Nephron (organoid): ENCODE data around the gene PELI2.

ENCODE experiments used
- H3K27ac Mint-ChIP-seq, 3 experiments: 2 replicates each; pipeline ENCODE4 v1.8.0; 2020; ENCODE audit warnings: mixed read lengths in 3 of 3, mild to moderate bottlenecking in 2 of 3, moderate library complexity in 1 of 3
- H3K27me3 Mint-ChIP-seq: 2 replicates; pipeline ENCODE4 v1.8.0; 2021; ENCODE audit warnings: low read depth, mild to moderate bottlenecking, moderate library complexity, mixed read lengths
- H3K36me3 Mint-ChIP-seq: 2 replicates; pipeline ENCODE4 v1.8.0; 2020; ENCODE audit warnings: low read depth, mixed read lengths
- H3K4me1 Mint-ChIP-seq: 2 replicates; pipeline ENCODE4 v1.8.0; 2020; ENCODE audit warnings: mixed read lengths
- H3K4me3 Mint-ChIP-seq, 3 experiments: 2 replicates each; pipeline ENCODE4 v1.8.0; 2020; ENCODE audit warnings: mild to moderate bottlenecking in 3 of 3, mixed read lengths in 3 of 3, moderate library complexity in 2 of 3
- H3K9me3 Mint-ChIP-seq: 2 replicates; pipeline ENCODE4 v1.8.0; 2020; ENCODE audit warnings: mixed read lengths
- TF ChIP-seq, protein P1 (sequence below), 3 experiments: fragments of 200-600 bp; sonication (generic); IDR thresholded peaks; one replicate each; pipeline ENCODE4 v1.5.0; 2021; ENCODE audit warnings: antibody characterized with exemption in 3 of 3; ENCODE audit not compliant: unreplicated experiment in 3 of 3

PELI2 gene

DNA sequence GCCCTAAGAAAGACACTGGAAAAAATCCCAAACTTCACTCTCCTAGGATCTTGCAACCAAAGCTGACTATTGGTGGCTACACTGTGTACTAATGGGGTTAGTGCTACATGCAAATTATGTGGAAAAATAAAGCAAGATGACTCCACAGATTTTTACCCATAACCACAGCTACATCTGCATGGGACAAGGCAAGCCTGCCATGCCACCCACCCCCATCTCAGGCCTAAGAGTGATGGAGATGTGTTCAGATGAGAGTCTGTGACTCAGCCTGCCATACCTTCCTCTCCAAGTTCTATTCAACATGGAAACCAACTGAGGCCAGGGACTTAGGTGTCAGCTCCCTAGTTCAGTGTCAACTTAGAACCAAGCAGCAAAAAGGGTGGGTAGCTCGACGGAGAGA, 206.2 kb downstream of the PELI2 start:
- TF ChIP-seq, protein P1, sequence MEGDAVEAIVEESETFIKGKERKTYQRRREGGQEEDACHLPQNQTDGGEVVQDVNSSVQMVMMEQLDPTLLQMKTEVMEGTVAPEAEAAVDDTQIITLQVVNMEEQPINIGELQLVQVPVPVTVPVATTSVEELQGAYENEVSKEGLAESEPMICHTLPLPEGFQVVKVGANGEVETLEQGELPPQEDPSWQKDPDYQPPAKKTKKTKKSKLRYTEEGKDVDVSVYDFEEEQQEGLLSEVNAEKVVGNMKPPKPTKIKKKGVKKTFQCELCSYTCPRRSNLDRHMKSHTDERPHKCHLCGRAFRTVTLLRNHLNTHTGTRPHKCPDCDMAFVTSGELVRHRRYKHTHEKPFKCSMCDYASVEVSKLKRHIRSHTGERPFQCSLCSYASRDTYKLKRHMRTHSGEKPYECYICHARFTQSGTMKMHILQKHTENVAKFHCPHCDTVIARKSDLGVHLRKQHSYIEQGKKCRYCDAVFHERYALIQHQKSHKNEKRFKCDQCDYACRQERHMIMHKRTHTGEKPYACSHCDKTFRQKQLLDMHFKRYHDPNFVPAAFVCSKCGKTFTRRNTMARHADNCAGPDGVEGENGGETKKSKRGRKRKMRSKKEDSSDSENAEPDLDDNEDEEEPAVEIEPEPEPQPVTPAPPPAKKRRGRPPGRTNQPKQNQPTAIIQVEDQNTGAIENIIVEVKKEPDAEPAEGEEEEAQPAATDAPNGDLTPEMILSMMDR (IDR thresholded peaks at IDR 0.05; ENCODE audit: unreplicated experiment in 3 of 3), result no peak
- no peaks in the 10 kb centered on the region for H3K4me1 Mint-ChIP-seq
- no peaks in the 10 kb centered on the region for H3K9me3 Mint-ChIP-seq
- no peaks in the 10 kb centered on the region for H3K36me3 Mint-ChIP-seq
- H3K27ac Mint-ChIP-seq, result no peak overlapping the region
- H3K4me3 Mint-ChIP-seq, result no peak overlapping the region
- H3K27me3 Mint-ChIP-seq, result peaks cover 14% of the 10 kb centered on the region

DNA sequence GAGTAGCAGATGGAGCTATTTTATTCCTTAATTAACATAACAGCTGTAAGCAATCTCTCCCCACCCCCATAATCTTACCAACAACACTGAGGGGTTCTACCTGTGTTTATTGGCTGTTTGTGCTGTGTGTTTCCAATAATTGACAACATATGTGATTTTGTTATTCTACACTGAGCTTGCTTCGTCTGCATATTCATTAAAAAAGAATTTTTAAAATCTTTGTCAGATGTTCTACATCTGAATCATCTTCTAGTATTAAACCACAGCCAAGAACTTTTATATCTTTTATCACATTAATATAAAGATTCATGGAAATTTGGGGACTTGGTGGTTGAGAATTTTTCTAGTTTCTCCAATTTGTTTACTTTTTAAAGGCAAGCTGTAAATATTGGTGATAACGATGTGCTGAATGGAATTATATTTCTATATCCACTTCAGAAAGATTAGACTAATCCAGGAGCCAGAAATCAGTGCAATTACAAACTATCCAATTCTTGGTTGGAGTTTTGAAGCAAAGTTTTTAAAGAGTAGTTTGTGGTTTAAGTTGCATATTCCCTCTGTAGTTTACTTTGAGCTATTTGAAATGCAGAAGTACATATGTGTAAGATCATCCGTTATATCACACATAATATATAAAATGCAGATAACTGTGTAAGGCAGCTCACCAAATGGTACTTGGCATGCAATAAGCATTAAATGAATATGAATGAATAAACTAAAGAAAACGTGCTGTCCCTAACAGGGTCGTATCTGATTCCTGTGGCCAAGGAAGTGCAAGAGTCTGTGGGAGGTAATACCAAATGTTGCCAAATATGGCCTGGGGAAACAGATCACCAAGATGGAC, 206.9 kb downstream of the PELI2 start:
- H3K4me3 Mint-ChIP-seq, result no peak overlapping the region
- no peak overlapping the region for H3K27ac Mint-ChIP-seq
- no peaks in the 10 kb centered on the region for H3K4me1 Mint-ChIP-seq
- H3K27me3 Mint-ChIP-seq, result peaks cover 14% of the 10 kb centered on the region
- no peaks in the 10 kb centered on the region for H3K9me3 Mint-ChIP-seq
- no peaks in the 10 kb centered on the region for H3K36me3 Mint-ChIP-seq
- TF ChIP-seq, protein P1 (IDR thresholded peaks at IDR 0.05; ENCODE audit: unreplicated experiment in 3 of 3), result no peak

DNA sequence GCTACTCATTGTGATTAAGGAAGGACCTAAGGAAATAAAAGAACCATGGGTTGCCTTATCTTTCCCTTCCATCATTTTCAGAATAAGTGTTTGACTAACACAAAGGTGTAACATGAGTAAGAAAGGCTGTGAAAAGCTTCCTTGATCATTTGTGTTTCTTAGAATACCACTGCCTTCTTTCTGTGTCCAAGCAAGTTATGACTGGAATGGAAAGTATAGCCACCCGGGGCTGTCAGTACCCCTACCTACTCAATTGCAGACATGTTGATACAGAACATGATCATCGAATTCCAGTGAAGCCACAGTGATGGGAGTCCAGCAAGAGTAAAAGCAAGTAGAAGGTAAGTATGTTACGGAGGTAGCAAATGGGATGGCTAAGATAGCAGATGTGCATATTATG, 209.8 kb downstream of the PELI2 start:
- Mint-ChIP-seq H3K4me1 (no peaks in the 10 kb centered on the region), H3K36me3 (no peaks in the 10 kb centered on the region), H3K4me3 (no peak overlapping the region), H3K27ac (no peak overlapping the region), H3K9me3 (no peaks in the 10 kb centered on the region), H3K27me3 (peaks cover 12% of the 10 kb centered on the region)
- TF ChIP-seq, protein P1 (IDR thresholded peaks at IDR 0.05; ENCODE audit: unreplicated experiment in 3 of 3), result no peak

DNA sequence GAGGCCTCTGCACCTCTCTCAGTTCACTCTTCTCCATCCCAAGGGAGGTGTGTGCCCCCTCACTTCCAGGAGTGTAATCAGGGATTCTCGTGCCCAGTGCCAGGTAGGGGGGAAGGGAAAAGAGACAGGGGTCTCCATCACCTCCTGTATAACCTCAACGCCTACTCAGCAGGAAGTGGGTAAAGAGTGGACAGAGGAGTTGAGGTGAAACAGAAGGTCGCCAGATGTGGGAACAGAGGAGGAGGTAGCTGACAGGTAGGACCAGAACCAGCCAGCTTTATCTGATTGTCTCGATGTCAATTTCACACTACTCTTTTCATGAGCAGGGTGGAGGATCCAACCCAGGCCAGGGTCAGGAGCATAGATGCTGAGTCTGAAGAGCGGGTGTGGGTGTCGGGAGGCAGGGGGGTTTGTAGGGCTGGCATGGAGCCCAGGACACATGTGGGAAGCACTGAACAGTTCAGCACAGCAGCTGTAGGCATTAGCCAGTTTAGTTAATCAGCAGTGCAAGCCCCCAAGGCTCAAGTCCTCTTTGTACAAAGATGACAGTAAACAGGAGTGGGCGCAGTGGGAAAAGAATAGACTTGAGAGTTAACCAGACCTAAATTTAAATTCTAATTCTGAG, 213.5 kb downstream of the PELI2 start:
- H3K4me3 Mint-ChIP-seq, result no peak overlapping the region
- no peaks in the 10 kb centered on the region for H3K9me3 Mint-ChIP-seq
- TF ChIP-seq, protein P1 (IDR thresholded peaks at IDR 0.05; ENCODE audit: unreplicated experiment in 3 of 3), result no peak
- H3K27me3 Mint-ChIP-seq, result peaks cover 6% of the 10 kb centered on the region
- H3K4me1 Mint-ChIP-seq, result no peaks in the 10 kb centered on the region
- H3K36me3 Mint-ChIP-seq, result no peaks in the 10 kb centered on the region
- H3K27ac Mint-ChIP-seq, result no peak overlapping the region

DNA sequence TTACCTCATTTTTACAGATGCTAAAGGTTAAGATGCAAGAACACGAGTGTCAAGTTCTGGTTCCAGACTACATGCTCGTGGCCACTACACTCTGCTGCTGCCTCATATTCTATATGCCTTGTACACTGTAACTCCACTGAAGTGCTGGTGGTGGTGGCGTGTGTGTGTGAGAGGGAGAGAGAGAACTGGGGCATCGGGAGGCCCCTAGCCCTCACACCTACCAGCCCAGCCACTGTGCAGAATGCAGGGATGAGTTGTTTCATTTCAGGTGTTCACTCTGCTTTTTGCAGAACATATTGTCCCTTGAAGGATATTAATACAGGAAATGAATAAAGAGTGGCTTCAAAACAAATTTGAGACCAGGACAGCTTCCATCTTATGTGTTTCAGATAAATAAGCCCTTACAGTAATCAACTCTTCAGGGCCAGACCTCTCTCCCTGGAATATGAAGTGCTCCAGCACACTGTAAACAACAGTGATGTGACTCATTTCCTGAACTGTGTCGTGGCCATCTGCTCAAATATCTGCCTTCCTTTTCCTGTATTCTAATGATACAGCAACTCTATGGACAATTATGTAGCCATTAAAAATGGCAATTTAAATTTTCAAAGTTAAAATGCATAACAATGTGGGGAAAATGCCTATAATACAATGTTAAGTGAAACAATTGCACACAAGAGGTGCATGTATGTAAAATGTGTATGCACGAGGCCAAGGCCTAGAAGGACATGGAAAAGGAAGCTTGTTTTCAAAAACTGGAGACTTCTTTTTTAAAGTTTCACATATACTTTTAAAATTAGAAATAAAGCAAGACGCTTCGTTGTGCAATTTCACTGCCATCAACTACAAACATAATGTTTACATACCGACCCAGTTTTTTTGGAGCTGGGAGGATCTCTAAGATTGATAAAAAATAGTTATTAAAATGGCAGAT, 215.4 kb downstream of the PELI2 start:
- Mint-ChIP-seq H3K27me3 (peaks cover 6% of the 10 kb centered on the region), H3K36me3 (no peaks in the 10 kb centered on the region), H3K4me3 (no peak overlapping the region), H3K9me3 (no peaks in the 10 kb centered on the region), H3K27ac (no peak overlapping the region), H3K4me1 (no peaks in the 10 kb centered on the region)
- TF ChIP-seq, protein P1 (IDR thresholded peaks at IDR 0.05; ENCODE audit: unreplicated experiment in 3 of 3), result no peak
